ENCODE measurements around the gene COL18A1. TPM values are rescaled to one million over a fixed set of nuclear protein-coding genes. Genes with fewer than 3 reads are reported as not detected.

Gene COL18A1
- total and polyA plus RNA-seq, 9 of the 15 experiments (the other 6 are each of a cell fraction or from before 2014, with no cell fraction given): 0.14 to 16.4 (median 2.0) TPM

- no peak for TF ChIP-seq ZSCAN32 (CRISPR knock-in tag; IDR thresholded peaks at IDR 0.05)
- 0 out of 2 replicates have a peak, but pooled peaks have one; percentile 1 for TF ChIP-seq HNRNPL (IDR thresholded peaks at IDR 0.05; ENCODE audit: low read depth, low read length)
- no peak for TF ChIP-seq MED1 (CRISPR knock-in tag; IDR thresholded peaks at IDR 0.05; ENCODE audit: borderline replicate concordance)
- TF ChIP-seq ARID4B (CRISPR knock-in tag; IDR thresholded peaks at IDR 0.05): peak; percentile 30
- no peak for TF ChIP-seq MXD1 (CRISPR knock-in tag; IDR thresholded peaks at IDR 0.05; ENCODE audit: borderline replicate concordance, poor library complexity, severe bottlenecking)
- TF ChIP-seq PHF8 (IDR thresholded peaks at IDR 0.05; ENCODE audit: borderline replicate concordance, low read length): peak; percentile 46; the same call in 1 of the 2 replicates
- no peak for TF ChIP-seq PRMT5 (CRISPR knock-in tag; IDR thresholded peaks at IDR 0.05)
- no peak for TF ChIP-seq TSHZ1 (CRISPR knock-in tag; IDR thresholded peaks at IDR 0.05)
- TF ChIP-seq REST (IDR thresholded peaks at IDR 0.05; ENCODE audit: borderline replicate concordance): no peak
- TF ChIP-seq REST (CRISPR knock-in tag; IDR thresholded peaks at IDR 0.05; ENCODE audit: low read depth): no peak
These were observed 380 bp downstream of the COL18A1 start (continued) for GRCh38 chr21:45405271-45405818.
